Brain pericyte (primary cell): Measurements from ENCODE around the gene TMEM207.

Source experiments
- DNase-seq: peaks from one replicate; pipeline ENCODE4 v3.0.0-alpha.2; 2012; ENCODE audit warnings: low read depth, low spot score

TMEM207 gene

DNA sequence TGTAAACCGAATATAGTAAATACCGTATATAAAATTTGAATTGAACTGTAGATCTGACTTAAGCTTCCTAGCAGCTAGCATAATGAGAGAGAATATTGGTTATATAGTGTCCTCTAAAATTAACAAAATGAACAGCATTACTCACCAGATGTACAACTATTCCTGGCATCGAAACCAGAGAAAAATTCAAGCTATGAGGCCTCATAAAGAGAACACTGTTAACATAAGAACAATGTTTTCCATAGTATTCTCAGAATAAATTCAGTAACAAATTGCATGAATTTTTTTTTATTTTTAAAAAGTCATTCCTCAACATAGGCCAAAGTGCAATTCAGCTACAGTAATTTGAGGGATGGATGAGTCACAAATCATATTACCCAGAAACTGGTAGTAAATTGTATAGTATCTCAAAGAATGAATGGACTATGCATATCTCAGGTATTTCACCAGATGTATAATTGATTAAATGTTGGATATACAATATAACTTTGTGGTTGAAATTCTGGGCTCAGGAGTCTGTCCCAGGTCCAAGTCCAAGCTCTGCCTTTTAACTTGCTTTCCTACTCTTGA lies 5.0 kb downstream of the TMEM207 start:
- no peak for DNase-seq

GRCh38 chr3:190444006-190444405 lies 5.7 kb downstream of the TMEM207 start:
- DNase-seq, result no peak

DNA sequence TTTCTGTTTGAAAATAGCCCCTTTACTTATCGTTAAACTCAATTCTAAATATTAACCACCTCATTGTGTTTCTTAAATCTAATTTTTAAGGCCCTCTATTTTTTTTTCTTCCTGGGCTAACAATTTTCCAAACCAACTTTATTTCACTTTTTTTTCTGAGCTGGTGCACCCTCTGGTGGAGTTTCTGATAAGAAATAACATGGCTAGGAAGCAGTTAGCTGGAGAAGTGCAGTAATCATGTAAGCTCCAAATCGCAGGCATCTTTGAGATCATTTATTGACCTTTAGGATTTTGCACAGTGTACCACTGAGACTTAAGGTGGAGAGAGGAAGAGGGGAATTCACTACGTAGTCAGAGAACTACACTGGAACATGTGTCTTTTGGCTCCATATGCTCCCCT lies 6.4 kb downstream of the TMEM207 start:
- DNase-seq, result no peak

GRCh38 chr3:190442240-190442639 lies 7.5 kb downstream of the TMEM207 start:
- no peak for DNase-seq

DNA sequence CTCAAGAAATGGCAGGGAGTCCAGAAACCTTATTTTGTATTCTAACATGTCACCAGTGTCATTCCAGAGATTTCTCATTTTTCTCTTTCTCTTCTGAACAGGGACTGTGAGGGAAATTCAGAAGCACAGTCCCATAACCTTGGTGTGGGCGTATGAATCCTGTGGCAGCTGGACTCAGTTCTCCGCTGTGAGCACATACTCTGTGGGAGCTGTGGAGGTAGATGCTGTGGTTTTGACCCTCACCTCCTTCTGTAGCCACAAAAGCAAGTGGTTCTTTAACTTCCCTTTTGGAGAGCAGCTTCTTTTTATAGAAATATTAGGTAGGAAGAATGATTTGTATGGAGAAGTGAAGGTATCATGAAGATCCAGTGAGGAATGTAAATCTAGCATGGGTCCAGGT lies 13.4 kb downstream of the TMEM207 start:
- DNase-seq, result no peak

DNA sequence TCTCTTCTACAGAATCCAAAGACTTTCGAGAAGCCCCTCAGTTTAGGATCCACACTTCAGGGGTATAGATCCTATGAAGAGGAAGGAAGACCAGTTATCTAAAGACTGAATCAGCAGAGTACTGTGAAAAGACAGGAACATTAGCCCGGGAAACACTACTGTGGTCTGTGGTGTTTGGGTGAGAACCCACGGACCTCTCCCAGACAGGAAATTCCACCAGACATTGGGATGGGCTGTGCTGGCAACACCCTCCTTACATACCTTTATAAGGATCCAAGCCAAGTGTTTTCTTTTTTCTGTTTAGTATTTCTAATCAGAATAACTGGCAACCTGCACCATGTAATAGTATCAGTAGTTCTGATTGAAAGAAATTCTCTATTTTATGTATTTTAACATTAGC lies 14.1 kb downstream of the TMEM207 start:
- no peak for DNase-seq

DNA sequence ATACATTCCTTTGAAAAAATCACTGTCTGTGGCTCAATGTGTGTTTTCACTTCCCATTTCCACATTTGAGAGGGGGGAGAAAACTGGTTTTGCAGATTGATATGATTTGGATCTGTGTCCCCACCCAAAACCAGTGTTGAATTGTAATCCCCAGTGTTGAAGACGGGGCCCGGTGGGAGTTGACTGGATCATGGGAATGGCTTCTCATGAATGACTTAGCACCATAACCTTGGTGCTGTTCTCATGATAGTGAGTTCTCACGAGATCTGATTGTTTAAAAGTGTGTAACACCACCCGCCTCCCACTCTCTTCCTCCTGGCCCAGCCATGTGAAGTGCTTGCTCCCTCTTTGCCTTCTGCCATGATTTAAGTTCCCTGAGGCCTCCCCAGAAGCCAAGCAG lies 16.1 kb downstream of the TMEM207 start:
- DNase-seq, result no peak

DNA sequence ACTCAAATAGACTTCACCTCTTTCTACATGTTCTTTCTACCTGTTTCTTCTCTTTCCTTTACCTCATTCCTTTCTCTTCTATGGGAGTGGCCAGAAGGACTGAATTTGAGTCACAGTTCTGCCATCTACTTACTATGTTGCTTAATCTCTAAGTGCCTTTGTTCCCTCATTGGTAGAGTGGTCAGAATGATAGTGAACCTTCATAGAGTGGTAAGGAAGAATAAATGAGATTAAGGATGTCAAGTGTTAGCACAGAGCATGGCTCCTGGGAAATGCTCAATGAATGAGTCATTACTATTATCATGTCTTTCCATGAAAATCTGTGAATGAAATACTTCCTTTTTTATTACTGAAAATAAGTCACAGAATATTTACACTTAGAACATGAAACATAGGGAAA lies 17.5 kb downstream of the TMEM207 start:
- no peak for DNase-seq

DNA sequence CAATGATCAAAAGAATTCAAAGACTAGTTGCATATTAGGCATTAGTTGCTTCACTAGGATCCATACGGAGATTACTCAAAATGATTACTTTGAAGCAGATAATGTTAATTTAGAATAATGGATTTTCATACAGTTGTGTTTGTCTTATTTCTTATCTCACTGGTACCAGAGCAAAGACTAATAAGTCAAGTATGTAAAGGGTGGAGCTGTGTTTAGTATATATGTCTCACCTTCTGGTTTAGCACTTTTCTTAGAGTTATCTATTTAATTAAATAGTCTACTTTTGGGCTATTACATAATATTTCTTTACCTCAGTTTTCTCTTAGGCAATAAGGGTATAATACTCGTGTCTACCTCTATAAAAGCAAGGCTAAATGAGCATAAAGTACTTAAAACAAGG lies 18.8 kb downstream of the TMEM207 start:
- DNase-seq, result no peak

GRCh38 chr3:190429681-190430080 lies 20.0 kb downstream of the TMEM207 start:
- DNase-seq, result no peak

GRCh38 chr3:190426806-190427507 lies 22.7 kb downstream of the TMEM207 start:
- no peak for DNase-seq

DNA sequence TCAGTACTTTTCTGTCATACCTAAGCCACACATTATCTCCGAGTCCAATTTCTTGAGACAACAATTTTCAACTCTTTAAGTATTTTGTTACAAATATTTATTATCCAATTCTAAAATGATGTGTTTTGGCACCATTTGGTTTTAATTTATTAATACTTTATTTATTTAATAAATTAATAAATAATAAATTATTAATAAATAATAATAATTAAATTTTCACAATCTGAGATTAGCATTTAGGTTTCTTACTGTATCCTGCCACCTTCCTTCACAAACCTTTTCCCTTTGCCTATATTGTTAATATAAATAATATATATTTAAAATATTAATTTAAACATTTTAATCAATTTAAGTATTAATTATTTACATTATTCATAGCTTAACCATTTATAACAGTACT lies 23.9 kb downstream of the TMEM207 start:
- no peak for DNase-seq

DNA sequence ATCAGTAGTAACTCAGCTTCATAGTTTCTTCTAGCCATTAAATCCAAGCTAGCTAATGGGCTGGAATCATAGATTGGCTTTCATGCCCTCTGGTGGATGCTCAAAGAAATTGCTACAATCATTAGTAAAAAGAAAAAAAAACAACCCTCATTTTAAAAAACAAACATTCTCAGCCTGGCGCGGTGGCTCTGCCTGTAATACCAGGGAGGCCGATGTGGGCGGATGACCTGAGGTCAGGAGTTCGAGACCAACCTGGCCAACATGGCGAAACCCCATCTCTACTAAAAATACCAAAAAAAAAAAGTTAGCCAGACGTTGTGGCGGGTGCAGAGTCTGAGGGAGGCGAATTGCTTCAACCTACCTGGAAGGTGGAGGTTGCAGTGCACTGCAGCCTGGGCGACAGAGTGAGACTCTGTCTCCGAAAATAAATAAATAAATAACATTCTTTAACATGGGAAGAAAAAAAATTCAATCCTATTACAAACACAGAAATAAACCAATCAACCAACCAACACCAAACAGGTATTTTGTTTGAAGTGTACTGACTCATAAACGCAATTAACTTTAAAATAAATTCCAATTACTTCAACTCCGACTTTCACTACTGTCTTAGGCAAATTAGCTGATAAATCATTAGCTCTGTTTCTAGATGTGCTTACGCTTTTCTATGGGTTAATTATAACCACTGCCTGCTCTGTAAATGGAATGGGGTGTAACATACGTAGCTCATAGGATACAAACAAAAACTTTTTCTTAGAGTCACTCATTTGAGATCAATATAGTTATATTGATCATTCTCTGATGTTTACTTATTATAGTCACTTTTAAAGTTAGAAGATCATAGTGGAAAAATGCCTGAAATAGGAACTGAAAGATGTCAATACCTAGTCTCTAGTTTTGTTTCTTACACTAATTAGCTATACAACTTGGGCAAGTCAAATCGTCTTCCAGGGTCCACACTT lies 24.9 kb downstream of the TMEM207 start:
- DNase-seq, result peak; percentile 17

DNA sequence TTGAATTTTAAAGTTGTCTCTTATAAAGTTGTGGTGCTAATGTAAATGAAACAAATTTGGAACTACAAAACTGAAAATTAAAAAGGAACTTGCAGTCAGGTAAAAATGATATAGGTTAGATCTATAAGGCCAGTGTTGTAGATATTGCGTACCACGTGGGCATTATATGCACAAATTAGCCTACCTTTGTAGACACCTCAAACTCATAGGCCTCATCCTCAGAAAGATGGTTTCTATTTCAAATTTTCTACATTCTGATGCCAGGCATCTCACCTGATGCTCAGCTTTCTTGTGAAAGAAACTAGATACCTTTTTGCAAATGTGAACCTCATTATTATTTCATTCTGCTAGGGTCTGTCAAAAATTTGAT lies 25.6 kb downstream of the TMEM207 start:
- DNase-seq, result no peak

GRCh38 chr3:190414297-190414696 lies 35.4 kb downstream of the TMEM207 start:
- no peak for DNase-seq

- DNase-seq, result no peak
Measured at GRCh38 chr3:190404715-190405114, 45.0 kb downstream of the TMEM207 start.

DNA sequence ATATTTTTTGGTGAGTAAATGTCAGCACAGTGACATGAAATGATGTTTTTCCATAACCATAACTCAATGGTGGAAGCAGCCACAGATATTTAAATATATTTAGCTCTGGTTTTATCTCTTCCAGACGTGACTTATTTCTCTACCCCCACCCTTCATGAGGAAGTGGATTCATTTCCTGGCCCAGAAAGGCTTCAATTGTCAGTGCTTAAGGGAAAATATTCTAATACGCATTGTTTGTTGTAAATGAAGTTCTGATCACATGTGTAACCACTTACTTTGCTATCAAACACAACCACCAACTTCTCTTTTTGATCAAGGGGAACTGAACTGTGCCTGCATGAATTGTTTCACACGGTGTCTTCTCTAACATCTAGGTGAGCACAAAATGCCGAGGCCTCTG lies 47.7 kb downstream of the TMEM207 start:
- no peak for DNase-seq

DNA sequence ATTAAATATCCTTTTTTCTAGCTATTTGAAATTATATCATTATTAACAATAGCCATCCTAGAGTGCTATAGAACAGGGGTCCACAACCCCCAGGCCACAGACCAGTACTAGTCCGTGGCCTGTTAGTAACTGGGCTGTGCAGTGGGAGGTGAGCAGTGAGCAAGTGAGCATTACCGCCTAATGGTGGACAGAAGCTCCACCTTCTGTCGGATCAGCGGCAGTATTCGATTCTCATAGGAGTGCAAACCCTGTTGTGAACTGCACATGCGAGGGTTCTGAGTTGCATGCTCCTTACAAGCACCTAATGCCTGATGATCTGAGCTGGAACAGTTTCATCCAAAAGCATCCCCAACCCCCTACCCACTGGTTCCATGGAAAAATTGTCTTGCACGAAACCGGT lies 50.0 kb downstream of the TMEM207 start:
- DNase-seq, result no peak

GRCh38 chr3:190397889-190398288 lies 51.8 kb downstream of the TMEM207 start:
- DNase-seq, result no peak

DNA sequence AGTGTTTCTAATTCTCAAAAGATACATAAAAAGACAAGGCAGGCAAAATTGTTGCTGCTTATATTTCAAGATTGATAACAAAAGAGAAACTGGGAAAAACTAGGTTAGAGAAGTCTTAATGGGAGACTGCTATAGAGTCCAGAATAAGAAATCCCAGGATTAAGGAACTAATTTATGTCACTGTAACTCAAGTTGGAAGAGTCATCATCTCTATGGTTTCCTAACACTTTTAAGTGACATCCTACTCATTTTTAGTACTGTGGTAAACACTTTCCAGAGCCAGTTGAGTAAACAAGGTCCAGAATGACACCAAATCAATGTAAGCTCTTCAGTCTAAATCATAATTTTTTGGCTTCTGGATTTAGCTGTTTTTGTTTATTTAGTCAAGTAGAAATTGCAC lies 53.7 kb downstream of the TMEM207 start:
- DNase-seq, result no peak

- DNase-seq, result no peak
Measured at GRCh38 chr3:190388703-190389102, 61.0 kb downstream of the TMEM207 start.

- DNase-seq, result no peak
Measured at GRCh38 chr3:190387578-190388213, 62.0 kb downstream of the TMEM207 start, which contains the start of gene CLDN16. Gene CLDN16, plus strand, starts transcription at chr3:190388163. Its CDS starts 167 bp downstream, at chr3:190388330.
